ENCODE results near the gene LIF.

- TF ChIP-seq CTCF (IDR thresholded peaks at IDR 0.05; ENCODE audit: low read depth, low read length, missing input control), result no peak
- TF ChIP-seq GABPA (IDR thresholded peaks at IDR 0.05 in 1 of 2, conservative IDR thresholded peaks at IDR 0.05 in 1 of 2), result no peak
- TF ChIP-seq NR2F2 (IDR thresholded peaks at IDR 0.05), result no peak
- TF ChIP-seq, protein P1, sequence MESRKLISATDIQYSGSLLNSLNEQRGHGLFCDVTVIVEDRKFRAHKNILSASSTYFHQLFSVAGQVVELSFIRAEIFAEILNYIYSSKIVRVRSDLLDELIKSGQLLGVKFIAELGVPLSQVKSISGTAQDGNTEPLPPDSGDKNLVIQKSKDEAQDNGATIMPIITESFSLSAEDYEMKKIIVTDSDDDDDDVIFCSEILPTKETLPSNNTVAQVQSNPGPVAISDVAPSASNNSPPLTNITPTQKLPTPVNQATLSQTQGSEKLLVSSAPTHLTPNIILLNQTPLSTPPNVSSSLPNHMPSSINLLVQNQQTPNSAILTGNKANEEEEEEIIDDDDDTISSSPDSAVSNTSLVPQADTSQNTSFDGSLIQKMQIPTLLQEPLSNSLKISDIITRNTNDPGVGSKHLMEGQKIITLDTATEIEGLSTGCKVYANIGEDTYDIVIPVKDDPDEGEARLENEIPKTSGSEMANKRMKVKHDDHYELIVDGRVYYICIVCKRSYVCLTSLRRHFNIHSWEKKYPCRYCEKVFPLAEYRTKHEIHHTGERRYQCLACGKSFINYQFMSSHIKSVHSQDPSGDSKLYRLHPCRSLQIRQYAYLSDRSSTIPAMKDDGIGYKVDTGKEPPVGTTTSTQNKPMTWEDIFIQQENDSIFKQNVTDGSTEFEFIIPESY (IDR thresholded peaks at IDR 0.05), result no peak
- no peak for TF ChIP-seq FOXA2 (IDR thresholded peaks at IDR 0.05)
Measured at GRCh38 chr22:30260682-30261081, 14.1 kb upstream of the LIF start.

All from liver (tissue), 3 donors.